NCI-H1417 treated with DMSO at 0.1 percent for 48 hours (cell line): Measurements from ENCODE around the gene B3GNT5.

Source experiments
- DNase-seq: peaks from one replicate; lab custom pipeline; 2025; lab: John Stamatoyannopoulos, UW

B3GNT5 gene

DNA sequence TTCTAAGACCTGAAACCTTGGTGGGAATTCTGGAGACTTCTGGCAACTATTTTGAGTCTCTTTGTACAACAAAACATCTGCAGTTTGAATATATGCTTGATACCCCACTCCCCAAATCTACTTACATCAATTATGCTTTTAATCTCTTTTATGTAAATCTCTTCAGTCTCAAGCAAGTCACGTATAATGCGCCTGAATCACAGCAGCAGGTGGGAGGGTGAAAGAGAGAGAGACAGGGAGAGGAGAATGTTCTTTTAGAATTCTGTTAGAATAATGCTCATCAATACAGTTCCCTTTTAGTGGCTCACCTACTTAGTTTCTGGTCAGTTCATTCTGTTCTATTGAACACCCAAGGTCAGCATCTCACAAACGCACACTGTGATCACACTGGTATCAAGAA lies 22.2 kb upstream of the B3GNT5 start:
- no peak for DNase-seq

DNA sequence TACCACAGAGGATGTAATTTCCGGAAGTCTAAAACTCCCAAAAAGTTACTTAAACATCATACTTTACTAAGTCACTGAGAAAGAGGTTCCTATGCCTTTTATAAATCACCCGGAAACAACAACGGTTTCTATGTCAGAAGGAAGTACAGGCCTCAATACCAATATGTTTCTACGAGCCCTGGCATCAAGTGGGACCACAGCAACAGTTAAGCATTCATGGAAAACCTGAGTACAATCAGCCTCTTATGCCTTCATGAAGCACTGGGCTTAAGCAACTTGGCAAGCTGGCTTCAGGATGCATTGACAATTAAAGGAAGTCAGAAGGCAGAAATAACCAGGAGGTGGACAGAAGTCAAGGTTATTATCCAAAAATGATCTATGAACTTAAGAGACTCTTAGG lies 19.1 kb upstream of the B3GNT5 start:
- no peak for DNase-seq

DNA sequence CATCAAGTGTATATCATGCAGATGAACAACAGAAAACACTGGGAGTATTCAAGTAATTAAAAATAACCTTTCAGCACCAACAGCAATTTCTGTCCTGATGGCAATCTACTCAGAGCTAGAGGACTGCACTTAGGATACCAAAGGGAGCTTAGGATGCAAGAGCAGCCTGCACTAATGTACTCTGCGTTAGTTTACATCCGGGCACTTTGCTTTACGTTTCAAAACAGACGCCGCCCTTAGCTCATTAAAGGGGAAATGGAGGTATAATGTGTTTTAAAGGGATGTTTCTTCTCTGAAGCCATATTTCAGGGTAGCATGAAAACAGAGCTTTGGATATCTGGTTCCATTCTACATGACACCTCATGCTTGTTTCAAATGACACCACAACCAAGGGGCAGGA lies 14.0 kb upstream of the B3GNT5 start:
- DNase-seq = no peak

DNA sequence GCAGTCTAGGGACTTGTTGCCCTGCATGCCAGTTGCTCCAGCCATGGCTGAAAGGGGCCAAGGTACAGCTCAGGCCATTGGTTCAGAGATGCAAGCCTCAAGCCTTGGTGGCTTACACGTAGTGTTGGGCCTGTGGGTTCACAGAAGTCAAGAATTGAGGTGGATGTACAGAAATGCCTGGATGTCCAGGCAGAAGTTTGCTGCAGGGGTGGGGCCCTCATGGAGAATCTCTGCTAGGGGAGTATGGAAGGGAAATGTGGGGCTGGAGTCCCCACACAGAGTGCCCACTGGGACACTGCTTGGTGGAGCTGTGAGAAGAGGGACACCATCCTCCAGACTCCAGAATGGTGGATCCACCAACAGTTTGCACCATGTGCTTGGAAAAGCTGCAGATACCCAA lies 10.6 kb upstream of the B3GNT5 start:
- no peak for DNase-seq

DNA sequence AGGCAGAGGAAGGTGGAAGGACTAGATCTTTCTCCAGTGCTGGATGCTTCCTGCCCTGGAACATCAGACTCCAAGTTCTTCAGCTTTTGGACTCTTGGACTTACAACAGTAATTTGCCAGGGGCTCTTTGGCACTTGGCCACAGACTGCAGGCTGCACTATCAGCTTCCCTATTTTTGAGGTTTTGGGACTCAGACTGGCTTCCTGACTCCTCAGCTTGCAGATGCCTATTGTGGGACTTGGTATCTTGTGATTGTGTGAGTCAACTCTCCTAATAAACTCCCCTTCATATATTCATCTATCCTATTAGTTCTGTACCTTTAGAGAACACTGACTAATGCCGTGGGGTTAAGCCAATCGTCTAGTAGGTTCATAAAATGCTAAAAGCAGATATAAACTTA lies 8.8 kb upstream of the B3GNT5 start:
- no peak for DNase-seq

DNA sequence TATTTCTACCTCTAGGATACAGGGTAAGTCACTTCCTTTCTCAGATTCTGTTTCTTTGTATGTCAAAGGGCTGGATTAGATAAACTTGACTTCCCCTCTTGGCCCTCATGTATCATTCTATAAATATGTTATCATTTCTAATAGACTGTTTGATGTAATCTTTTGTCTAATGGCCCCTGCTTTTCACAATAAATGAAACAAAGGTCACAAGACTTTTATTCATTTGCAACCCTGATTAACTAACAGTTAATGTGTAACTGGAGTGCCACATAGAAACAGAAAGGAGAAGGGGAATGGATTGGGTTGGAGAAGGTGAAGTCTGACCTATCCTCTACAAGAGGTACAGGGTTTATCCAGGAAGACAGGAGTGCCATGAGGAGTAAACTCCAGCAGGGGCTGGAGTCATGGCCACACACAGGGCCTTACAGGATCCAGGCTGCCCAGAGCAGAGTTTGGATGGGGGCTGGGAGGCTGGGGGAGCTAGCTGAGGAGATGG lies 8.0 kb upstream of the B3GNT5 start:
- no peak for DNase-seq

DNA sequence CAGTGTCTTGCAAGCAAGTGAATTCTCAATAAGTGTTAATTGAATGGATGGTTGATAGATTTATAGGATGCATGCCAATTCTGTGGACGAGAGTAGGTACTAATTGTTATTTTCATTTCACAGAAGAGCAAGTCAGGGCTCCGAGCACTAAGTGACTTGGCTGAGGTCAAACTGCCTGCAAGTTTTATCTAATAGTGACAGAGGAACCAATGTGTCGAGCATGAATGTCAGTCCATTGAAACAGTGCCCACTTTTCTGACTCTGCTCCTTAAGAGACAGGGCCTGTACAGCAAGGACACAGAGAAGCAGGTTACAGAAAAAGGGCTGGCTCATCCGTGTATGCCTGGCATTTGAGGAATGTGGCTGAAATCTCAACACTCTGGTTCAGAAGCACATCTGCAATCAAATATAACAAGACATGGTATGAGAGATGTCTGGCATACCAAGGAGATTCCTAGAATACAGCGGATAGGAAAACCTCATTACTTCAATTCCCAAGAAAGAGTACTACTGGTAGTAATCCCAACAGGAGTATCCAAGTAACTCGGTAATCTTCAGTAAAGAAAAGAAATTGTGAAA lies 6.0 kb upstream of the B3GNT5 start:
- no peak for DNase-seq

DNA sequence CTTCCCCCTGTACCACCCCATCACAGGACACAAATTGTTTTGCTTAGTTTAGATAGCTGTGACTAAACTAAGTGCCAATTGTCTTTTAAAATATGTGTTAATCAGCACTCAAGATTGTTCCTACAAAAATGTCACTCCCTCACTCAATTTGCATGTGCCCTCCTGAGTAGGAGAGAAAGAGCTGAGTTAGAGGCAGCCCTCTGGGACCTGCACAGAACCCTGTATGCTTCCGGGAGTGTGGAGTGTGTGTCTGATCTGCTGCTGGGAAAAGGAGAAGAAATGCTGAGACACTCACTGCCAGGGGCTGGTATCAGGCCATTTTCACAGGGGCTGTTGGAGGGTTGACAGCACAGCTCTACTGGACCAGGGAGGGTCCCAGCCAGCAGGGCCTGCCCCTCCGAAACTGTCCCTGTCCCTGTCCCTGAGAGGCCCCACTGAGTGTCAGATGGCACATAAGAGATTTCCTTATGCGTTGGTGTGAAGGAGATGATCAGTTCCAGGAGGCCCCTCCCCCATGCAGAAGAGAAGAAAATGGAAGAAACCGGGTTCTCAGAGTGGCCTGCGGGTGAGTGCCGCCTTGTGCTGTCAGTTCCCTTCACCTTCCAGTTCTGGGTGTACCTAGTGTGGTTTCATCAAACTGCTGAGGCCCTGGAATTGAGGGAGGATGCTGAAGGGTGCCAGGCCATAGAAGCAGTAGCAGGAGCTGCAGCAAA lies 3.9 kb upstream of the B3GNT5 start:
- DNase-seq = no peak

DNA sequence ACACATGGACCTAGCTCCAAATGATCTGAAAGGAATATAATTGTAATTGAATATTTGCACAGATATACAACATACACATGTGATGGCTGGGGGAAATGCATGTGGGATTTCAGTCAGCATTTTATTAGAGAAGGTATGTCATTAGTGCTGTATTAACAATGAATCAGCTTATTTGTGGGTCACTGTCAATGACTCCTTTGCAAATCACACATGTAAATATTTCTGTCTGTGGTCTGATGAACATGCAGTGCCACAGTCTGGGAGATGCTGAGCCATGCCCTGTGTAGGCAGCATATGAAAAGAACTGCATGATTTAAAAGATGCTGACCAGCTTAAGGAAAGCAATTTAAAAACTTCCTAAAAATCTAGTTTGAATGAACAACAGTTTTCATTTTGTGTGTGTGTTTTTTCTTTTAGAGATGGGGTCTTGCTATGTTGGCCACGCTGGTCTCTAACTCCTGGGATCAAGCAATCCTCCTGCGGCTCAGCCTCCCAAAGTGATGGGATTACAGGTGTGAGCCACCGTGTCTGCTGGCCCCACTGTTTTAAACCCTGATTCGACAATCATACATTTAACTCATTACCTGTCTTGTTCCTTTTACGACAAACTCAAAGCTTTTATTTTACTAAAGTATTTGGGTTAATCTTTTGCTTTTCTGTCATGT lies 803 bp upstream of the B3GNT5 start:
- no peak for DNase-seq

DNA sequence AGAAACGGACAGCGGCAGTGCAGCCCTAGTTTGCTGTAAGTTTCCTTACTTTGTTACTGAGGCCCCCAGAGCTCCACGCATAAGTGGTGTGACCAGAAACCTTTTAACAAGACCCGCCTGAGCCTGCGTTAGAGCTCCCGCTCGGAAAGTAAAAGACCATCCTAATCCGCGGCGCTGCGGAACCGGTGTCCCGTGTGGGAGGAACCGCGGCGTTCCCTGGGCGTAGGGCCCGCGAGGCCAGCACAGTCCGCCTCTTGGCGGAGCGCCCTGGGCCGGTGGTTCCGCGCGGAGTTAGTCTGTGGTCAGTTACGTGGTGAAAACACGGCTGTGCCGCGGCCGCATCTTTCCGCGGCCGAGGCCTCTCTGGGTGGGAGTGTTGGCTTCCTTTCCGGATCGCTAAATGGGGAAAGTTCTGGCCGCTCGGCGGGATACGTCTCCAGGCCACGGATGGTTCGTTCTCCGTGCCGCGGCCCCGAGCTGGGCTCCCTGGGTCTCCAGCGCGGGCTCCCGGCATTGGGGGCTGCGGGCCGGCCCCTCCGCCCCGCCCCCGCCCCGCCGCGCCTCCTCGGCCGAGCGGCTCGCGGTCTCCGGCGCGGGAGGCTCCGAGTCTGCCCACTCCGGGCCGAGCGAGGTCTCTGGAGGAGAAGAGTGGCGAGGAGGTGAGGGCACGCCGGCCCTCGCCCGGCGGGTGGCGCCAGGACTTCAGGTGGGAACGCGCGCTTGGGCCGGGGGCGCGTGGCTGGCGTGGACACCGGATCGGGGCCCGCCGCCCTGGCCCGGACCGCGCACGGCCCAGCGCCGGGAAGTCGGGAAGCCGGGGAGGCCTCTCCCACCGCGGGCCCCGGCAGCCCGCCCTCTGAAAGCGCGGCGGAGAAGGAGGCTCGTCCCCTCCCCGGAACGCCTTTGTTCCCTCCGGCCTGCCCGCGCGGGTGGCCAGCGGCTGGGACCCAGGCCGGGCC lies 754 bp downstream of the B3GNT5 start:
- DNase-seq = no peak

DNA sequence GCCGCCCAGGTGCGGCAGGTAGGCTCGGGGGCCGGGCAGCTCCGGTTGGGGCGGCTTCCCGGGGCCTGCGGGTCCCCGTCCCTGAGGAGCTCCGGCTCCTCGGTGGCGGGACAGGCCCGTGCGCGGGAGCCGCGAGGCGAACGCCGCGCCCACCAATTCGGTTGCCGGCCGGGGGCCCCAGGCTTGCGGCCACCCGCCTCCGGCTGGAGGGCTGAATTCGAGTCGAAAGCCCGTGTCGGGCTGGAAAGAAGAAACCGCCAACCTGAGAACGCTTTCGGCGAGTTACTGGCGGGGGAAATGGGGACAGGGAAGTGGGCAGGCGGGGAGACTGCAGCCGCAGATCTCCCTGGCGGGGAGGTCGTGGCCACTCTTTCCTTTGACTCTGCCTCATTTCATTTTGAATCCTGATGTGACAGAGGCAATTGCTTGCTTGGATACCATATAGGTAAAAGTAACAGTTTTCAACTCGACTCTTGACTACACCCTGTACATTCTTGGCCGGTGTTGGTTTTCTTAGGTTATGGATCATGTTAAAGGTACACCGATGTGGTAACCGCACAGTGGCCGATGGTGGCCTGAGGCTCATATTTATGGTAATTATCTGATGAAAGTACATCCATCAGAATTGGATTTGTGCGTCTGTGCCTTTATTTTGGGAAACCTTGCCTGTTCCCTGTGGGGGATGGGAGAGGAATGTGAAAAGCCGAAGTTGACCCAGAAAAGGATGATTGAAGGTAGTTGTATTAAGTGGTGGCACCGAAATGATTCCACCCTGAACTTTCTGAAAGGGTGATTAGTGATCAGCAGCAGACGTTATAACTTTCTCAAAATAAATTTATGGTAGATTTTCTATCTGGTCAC lies 1.7 kb downstream of the B3GNT5 start:
- DNase-seq = no peak

DNA sequence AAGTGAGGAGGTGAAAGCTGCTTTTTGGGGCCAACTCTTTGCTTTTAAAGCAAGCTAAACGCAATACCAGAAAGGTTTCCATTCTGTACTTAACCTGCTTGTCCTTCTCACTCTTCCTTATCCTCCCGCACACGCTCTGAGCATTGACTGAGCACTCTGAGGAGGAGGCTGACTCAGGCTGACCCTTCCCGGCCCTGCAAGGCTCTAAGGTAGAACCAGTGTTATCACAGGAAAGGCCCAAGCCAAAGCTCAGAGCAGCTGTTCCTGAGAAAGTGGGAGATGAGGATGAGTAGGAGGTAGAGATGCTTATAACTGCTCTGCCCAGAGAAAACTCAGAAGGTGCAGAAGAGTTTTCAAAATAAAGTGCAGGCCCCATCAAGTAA lies 2.3 kb downstream of the B3GNT5 start:
- no peak for DNase-seq

DNA sequence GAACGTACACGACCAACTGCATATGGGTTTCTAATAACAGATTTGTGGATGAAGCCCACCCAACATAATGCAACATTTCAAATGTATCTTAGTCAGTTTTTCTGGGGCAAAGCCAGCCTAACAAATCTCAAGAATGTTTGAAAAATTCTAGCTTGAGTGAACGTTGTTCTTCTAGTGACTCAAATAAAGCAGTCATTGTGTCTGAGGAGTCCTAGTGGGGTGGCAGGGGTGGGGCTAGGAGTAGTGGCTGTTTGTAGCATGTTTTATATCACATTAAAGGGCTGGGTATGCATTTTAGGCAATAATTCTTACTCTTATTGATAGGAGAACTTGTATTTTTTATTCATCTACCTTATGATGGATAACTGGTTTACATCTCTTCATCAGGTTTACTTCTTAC lies 6.0 kb downstream of the B3GNT5 start:
- no peak for DNase-seq

DNA sequence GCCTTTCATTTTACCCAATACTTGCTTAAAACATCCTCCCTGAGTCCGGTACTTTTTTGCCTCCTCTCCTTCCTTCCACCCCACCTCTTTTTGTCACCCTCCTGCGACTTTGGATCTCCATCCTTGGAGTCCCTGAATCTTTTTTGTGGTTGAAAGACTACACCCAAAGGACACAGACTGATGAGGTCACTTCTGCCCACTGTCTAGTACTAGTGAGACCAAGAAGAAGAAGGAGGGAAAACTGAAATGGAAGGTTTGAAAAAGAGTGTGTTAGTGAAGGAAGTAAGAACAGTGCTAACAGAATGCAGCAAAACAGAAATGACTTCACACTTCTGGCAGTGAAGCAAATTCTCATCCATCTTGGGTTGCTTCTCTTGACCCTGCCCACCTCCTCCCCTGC lies 6.6 kb downstream of the B3GNT5 start:
- DNase-seq = no peak

DNA sequence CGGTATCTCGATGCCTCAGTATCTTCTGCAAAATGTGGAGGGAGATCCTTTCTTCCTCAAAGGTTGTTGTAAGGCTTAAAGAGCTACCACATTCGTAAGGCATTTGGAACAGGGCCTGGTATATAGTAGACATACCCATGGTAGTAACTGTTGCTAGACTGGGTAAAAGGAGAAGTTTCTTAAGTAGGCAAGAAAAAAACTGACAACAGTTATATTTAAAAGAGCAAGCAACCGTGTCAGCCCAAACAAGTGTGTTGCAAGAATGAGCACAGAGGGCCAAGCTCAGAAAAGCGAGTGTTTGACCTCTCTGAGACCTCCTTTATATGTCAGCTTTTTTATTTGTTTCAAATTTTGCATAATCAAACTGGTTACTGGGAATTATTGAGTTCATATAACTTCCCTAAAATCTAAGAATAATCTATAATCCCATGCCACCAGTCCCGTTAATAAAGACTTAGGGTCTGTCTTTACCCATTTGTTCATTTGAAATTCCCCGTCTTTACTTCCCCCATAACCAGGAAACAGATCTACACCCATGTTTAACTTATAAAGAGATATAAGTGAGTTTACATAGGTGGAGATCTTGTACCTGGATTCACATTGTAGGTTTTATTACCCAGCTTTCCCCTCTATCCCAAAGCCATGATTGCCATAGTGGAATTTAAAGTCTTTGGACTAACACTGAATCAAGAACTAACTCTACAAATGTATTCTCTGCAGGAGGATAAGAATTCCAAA lies 7.3 kb downstream of the B3GNT5 start:
- DNase-seq = no peak

DNA sequence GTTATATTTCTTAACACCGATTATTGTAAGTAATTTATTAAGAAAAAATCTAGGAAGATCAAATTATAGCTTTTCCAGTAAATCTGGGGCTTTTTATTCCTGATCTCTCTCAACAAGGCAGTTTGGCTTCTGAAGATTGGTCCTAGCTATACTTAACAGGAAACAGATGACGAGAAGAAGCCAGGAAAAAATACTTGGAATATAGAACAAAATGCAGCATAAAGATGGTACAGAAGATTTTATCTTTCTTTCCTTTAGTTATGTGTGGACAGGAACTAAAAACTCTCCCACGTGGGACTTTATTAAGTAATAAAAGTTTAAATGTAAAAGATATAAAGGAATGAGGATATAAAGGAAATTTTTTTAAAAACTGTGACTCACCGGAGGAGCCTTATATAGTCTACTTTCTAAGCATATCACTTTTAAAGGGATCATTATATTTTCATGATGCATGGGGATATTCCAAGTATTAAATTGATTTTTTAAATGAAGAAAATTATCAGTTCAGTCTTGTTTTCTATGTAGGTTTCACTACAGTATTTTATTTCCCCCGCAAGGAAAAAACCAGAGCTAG lies 8.2 kb downstream of the B3GNT5 start:
- DNase-seq = no peak

DNA sequence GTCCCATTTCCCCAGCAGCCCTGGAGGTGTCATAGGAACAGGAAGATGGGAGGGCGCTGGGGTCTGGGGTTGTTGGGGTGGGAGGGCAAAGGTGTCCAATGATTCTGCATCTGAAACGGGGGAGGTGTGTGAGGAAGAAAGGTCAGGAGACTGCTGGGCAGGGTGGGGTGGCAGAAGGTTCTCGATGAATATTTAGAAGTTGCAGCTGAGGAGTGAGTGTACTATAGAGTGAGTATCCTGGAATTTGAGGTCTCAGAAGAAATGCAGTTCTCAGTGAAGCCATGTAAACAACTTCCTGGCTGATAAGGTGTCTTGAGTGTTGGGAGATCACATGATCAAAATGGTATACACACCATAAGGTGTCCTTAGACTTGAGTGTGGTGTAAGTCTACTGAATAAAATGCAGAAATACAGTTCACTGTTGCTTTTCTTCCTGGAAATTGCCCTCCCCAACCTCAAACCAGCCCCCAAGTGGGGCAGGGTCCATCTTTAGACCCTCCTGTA lies 9.9 kb downstream of the B3GNT5 start:
- DNase-seq = no peak

DNA sequence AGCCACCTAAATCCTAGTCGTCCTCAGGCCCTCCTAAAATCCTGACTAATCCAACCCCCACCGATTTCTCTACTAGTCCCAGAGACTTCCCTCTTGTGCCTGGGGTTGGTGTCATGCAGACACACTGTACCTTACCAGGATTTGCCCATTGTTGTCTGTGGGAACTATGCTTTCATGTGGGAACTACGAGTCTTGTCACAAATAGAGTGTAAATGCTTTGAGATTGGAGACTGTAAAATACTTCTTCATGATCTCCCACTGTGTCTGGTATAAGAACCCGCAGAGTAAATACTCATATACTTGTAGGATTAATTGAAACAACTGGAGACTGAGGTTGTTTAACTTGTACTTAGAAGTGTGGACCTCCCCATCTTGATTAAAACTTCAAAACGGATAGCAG lies 11.2 kb downstream of the B3GNT5 start:
- DNase-seq = no peak

DNA sequence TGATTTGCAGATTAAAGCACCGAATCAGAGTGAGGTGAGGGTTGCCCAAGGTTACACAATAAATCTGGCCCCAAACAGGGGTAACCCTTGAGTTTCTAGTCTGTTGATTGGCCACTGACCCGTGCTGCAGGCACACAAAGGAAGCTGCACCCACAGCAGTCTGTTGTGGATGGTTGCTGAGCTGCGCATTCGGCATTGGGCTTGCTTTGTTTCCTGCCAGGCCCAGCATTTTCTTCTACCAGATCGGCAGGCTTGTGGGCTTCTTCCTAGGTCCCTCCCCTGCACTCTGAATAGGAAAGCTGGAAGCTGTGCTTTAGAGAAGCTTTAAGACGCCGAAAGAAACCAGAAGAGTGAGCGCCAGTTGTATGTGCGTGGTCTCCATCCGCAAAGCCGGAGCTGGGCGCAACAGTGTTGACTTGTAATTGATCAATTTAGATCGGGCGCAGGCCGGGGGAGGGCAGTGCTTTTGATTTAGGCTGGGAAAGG lies 12.1 kb downstream of the B3GNT5 start:
- DNase-seq = peak; percentile 50

DNA sequence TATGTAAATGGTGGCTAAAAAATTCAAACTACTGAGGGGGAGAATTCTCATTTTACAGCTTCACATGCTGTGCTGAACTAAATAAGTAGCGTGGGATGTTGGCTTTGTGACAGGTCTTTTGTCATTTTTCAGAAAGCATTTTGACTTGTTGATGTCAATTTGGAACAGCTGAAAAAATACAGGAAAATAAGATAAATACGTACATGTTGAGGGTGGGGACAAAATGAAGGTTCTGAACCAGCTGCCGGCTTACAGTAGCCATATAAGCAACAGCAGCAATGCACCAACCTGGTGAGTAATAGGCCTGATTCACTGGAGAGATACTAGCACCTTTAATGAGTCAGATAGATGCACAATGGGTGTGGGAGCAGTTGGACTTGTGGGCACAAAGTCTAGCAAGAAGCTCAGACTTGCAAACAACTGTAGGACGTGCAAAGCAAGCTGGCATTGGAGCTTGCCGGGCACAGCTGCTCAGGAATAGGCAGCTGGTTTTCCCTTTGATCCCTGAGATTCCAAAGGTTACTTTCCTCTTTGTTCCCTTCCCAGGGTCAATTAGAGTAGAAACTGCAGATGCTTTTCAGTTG lies 12.9 kb downstream of the B3GNT5 start:
- peak; percentile 23 for DNase-seq
